ENCODE measurements around the gene FNDC1. TPM values are rescaled to one million over a fixed set of nuclear protein-coding genes. Genes with fewer than 3 reads are reported as not detected.

The FNDC1 gene
- total RNA-seq, 1 donor = not detected

- Histone ChIP-seq H3K27me3 (ENCODE audit: insufficient read depth, low read length) (no peaks in the 10 kb centered on the region), H3K4me1 (ENCODE audit: insufficient read depth, low read length) (no peaks in the 10 kb centered on the region), H3K9me3 (ENCODE audit: low read depth, low read length) (no peaks in the 10 kb centered on the region), H3K4me3 (ENCODE audit: low read length) (no peak overlapping the region)
Observed at GRCh38 chr6:159249752-159250151, 80.6 kb downstream of the FNDC1 start.

- H3K9me3 ChIP-seq (ENCODE audit: low read depth, low read length) = no peaks in the 10 kb centered on the region
- no peaks in the 10 kb centered on the region for H3K4me1 ChIP-seq (ENCODE audit: insufficient read depth, low read length)
- no peaks in the 10 kb centered on the region for H3K27me3 ChIP-seq (ENCODE audit: insufficient read depth, low read length)
- no peak overlapping the region for H3K4me3 ChIP-seq (ENCODE audit: low read length)
Observed at GRCh38 chr6:159250633-159251032, 81.4 kb downstream of the FNDC1 start.

DNA sequence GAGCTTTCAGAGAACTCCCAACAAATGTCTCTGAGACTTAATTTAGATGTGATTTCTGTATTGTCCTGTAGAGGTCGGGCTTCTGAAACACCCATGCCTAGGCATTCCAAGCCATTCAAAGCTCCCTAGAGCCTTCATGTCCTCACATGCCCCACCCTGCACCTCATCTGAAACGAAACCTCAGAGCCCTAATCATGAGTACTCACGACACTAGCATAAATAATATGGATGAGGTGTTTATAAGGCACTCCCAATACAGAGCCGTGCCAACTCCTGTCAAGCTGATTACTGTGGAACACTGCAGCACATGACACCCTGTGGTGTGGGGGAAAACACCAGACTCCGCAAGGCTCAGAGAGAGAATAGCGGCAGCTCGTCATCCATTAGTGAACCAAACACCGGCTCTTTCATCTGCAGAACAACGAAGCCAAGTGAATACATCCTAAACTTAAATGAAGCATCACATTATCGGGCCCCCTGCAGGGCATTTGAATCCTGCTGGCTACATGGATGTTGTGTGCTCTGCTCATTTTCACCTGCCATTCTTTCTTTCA lies 83.8 kb downstream of the FNDC1 start:
- no peaks in the 10 kb centered on the region for H3K27me3 ChIP-seq (ENCODE audit: insufficient read depth, low read length)
- H3K4me1 ChIP-seq (ENCODE audit: insufficient read depth, low read length) = no peaks in the 10 kb centered on the region
- H3K4me3 ChIP-seq (ENCODE audit: low read length) = no peak overlapping the region

DNA sequence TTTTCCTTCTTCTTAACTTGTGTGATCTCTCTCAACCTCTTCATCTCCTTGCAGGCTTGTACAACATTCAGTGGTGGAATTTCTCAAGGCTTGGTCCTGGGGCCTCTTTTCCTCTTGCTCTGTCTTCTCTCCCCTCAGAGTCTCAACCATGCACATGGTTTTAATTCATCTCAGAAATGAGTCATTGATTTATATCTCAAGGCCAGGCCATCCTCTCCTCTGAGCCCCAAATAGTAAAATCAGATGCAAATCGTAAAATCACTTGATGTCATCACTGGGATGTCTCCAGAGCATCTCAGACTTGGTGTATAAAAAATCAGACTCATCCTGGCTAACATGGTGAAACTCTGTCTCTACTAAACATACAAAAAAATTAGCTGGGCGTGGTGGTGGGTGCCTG lies 85.0 kb downstream of the FNDC1 start:
- Histone ChIP-seq H3K4me1 (ENCODE audit: insufficient read depth, low read length) (no peaks in the 10 kb centered on the region), H3K27me3 (ENCODE audit: insufficient read depth, low read length) (no peaks in the 10 kb centered on the region), H3K4me3 (ENCODE audit: low read length) (no peak overlapping the region), H3K9me3 (ENCODE audit: low read depth, low read length) (no peaks in the 10 kb centered on the region)

More for the DNA sequence above, 83.8 kb downstream of the FNDC1 start:
- H3K9me3 ChIP-seq (ENCODE audit: low read depth, low read length) = no peaks in the 10 kb centered on the region

GRCh38 chr6:159255434-159255951 lies 86.3 kb downstream of the FNDC1 start:
- Histone ChIP-seq H3K4me1 (ENCODE audit: insufficient read depth, low read length) (no peaks in the 10 kb centered on the region), H3K27me3 (ENCODE audit: insufficient read depth, low read length) (no peaks in the 10 kb centered on the region), H3K4me3 (ENCODE audit: low read length) (no peak overlapping the region), H3K9me3 (ENCODE audit: low read depth, low read length) (no peaks in the 10 kb centered on the region)

GRCh38 chr6:159256128-159256527 lies 86.9 kb downstream of the FNDC1 start:
- Histone ChIP-seq H3K4me3 (ENCODE audit: low read length) (no peak overlapping the region), H3K4me1 (ENCODE audit: insufficient read depth, low read length) (no peaks in the 10 kb centered on the region), H3K27me3 (ENCODE audit: insufficient read depth, low read length) (no peaks in the 10 kb centered on the region), H3K9me3 (ENCODE audit: low read depth, low read length) (no peaks in the 10 kb centered on the region)

DNA sequence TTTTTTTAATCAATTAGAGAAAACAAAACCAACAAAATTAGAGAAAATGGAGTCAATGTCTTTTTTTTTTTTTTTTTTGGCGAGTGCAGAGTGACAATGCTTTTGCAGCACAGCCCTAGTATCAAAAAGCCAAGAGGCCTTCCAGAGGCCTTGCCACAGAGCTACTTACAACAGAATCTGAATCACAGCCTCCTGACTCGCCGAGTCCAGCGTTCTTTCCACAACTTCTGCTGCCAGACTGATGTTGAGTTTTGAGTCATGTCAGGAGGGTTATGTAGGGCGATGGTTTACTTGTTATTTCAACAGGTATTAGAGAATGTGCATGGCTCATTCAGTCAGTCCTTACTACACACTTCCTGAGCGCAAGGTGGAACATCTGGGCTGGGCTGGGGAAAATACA lies 88.6 kb downstream of the FNDC1 start:
- no peak overlapping the region for H3K4me3 ChIP-seq (ENCODE audit: low read length)
- H3K4me1 ChIP-seq (ENCODE audit: insufficient read depth, low read length) = no peaks in the 10 kb centered on the region
- H3K9me3 ChIP-seq (ENCODE audit: low read depth, low read length) = no peaks in the 10 kb centered on the region
- peaks cover 3% of the 10 kb centered on the region for H3K27me3 ChIP-seq (ENCODE audit: insufficient read depth, low read length)

GRCh38 chr6:159259441-159260125 lies 90.4 kb downstream of the FNDC1 start:
- Histone ChIP-seq H3K9me3 (ENCODE audit: low read depth, low read length) (no peaks in the 10 kb centered on the region), H3K27me3 (ENCODE audit: insufficient read depth, low read length) (peaks cover 3% of the 10 kb centered on the region), H3K4me3 (ENCODE audit: low read length) (no peak overlapping the region), H3K4me1 (ENCODE audit: insufficient read depth, low read length) (no peaks in the 10 kb centered on the region)

GRCh38 chr6:159260208-159260607 lies 91.0 kb downstream of the FNDC1 start:
- H3K27me3 ChIP-seq (ENCODE audit: insufficient read depth, low read length) = peaks cover 3% of the 10 kb centered on the region
- H3K9me3 ChIP-seq (ENCODE audit: low read depth, low read length) = no peaks in the 10 kb centered on the region
- no peak overlapping the region for H3K4me3 ChIP-seq (ENCODE audit: low read length)

GRCh38 chr6:159261995-159262394 lies 92.8 kb downstream of the FNDC1 start:
- Histone ChIP-seq H3K9me3 (ENCODE audit: low read depth, low read length) (no peaks in the 10 kb centered on the region), H3K4me1 (ENCODE audit: insufficient read depth, low read length) (no peaks in the 10 kb centered on the region), H3K27me3 (ENCODE audit: insufficient read depth, low read length) (peaks cover 3% of the 10 kb centered on the region), H3K4me3 (ENCODE audit: low read length) (no peak overlapping the region)

More at GRCh38 chr6:159260208-159260607, 91.0 kb downstream of the FNDC1 start:
- H3K4me1 ChIP-seq (ENCODE audit: insufficient read depth, low read length) = no peaks in the 10 kb centered on the region

GRCh38 chr6:159262586-159262985 lies 93.4 kb downstream of the FNDC1 start:
- Histone ChIP-seq H3K9me3 (ENCODE audit: low read depth, low read length) (no peaks in the 10 kb centered on the region), H3K4me3 (ENCODE audit: low read length) (no peak overlapping the region), H3K27me3 (ENCODE audit: insufficient read depth, low read length) (peaks cover 3% of the 10 kb centered on the region), H3K4me1 (ENCODE audit: insufficient read depth, low read length) (no peaks in the 10 kb centered on the region)

DNA sequence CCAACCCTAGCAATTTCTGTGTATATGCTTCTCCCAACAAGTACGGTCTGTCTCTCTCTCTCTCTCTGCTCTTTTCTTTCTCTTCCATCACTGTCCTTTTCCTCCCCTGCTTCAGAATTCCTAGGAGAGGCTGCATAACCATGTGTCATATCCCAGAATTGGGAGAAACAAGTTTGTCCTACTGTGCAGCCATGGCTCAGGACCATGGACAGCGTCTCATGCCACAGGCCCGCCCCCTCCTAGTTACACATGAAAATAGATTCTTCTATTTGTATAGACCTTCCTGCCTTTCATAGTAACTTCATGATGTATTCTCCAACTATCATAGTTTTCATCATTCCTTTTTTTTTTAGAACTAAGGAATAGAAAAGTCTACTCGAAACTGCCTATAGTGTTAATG lies 98.0 kb downstream of the FNDC1 start:
- no peaks in the 10 kb centered on the region for H3K4me1 ChIP-seq (ENCODE audit: insufficient read depth, low read length)
- no peaks in the 10 kb centered on the region for H3K27me3 ChIP-seq (ENCODE audit: insufficient read depth, low read length)
- no peaks in the 10 kb centered on the region for H3K9me3 ChIP-seq (ENCODE audit: low read depth, low read length)
- H3K4me3 ChIP-seq (ENCODE audit: low read length) = no peak overlapping the region

DNA sequence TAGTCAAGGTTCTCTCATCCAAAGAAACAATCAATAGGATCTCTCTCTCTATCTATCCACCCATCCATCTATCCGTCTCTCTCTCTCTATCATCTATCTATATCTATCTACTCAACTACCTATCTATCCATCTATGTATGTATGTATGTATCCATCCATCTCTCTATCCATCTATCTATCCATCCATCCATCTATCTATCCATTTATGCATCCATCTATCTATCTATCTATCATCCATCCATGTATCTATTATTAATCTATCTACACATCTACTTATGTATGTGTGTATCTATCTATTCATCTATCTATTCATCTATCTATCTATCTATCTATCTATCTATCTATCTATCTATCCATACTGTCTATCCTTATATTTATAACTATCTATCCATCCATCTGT lies 99.3 kb downstream of the FNDC1 start:
- no peaks in the 10 kb centered on the region for H3K9me3 ChIP-seq (ENCODE audit: low read depth, low read length)
- no peak overlapping the region for H3K4me3 ChIP-seq (ENCODE audit: low read length)
- no peaks in the 10 kb centered on the region for H3K4me1 ChIP-seq (ENCODE audit: insufficient read depth, low read length)
- no peaks in the 10 kb centered on the region for H3K27me3 ChIP-seq (ENCODE audit: insufficient read depth, low read length)

- Histone ChIP-seq H3K9me3 (ENCODE audit: low read depth, low read length) (no peaks in the 10 kb centered on the region), H3K4me1 (ENCODE audit: insufficient read depth, low read length) (no peaks in the 10 kb centered on the region), H3K4me3 (ENCODE audit: low read length) (no peak overlapping the region), H3K27me3 (ENCODE audit: insufficient read depth, low read length) (no peaks in the 10 kb centered on the region)
Observed at GRCh38 chr6:159271257-159271656, 102.1 kb downstream of the FNDC1 start.

GRCh38 chr6:159278626-159279025 lies 109.4 kb downstream of the FNDC1 start:
- H3K9me3 ChIP-seq (ENCODE audit: low read depth, low read length) = no peaks in the 10 kb centered on the region
- no peaks in the 10 kb centered on the region for H3K4me1 ChIP-seq (ENCODE audit: insufficient read depth, low read length)
- H3K4me3 ChIP-seq (ENCODE audit: low read length) = no peak overlapping the region
- no peaks in the 10 kb centered on the region for H3K27me3 ChIP-seq (ENCODE audit: insufficient read depth, low read length)

GRCh38 chr6:159279790-159280277 lies 110.6 kb downstream of the FNDC1 start:
- H3K27me3 ChIP-seq (ENCODE audit: insufficient read depth, low read length) = no peaks in the 10 kb centered on the region
- no peaks in the 10 kb centered on the region for H3K9me3 ChIP-seq (ENCODE audit: low read depth, low read length)
- no peak overlapping the region for H3K4me3 ChIP-seq (ENCODE audit: low read length)
- no peaks in the 10 kb centered on the region for H3K4me1 ChIP-seq (ENCODE audit: insufficient read depth, low read length)

Data from mononuclear cell (primary cell).